IPS-18c (cell line): Measurements from ENCODE around the gene DAAM1.

Experiments
- H3K4me3 ChIP-seq: 2 replicates; pipeline ENCODE4 v1.7.0; 2013; ENCODE audit warnings: low read depth, mild to moderate bottlenecking, low read length, moderate library complexity; ENCODE audit not compliant: insufficient read depth
- H3K9me3 ChIP-seq: one replicate; pipeline ENCODE4 v1.6.1; 2013; ENCODE audit warnings: mild to moderate bottlenecking, low read length, moderate library complexity; ENCODE audit not compliant: control insufficient read depth, insufficient read depth

Gene DAAM1

GRCh38 chr14:59333235-59333634 lies 144.8 kb downstream of the DAAM1 start:
- Histone ChIP-seq H3K4me3 (no peak overlapping the region), H3K9me3 (no peaks in the 10 kb centered on the region)

GRCh38 chr14:59333668-59334067 lies 145.2 kb downstream of the DAAM1 start:
- Histone ChIP-seq H3K9me3 (no peaks in the 10 kb centered on the region), H3K4me3 (no peak overlapping the region)

- no peak overlapping the region for H3K4me3 ChIP-seq
These were observed 145.8 kb downstream of the DAAM1 start for GRCh38 chr14:59334253-59334652.

GRCh38 chr14:59336098-59336497 lies 147.6 kb downstream of the DAAM1 start:
- no peaks in the 10 kb centered on the region for H3K9me3 ChIP-seq
- no peak overlapping the region for H3K4me3 ChIP-seq

More at GRCh38 chr14:59334253-59334652, 145.8 kb downstream of the DAAM1 start:
- H3K9me3 ChIP-seq: no peaks in the 10 kb centered on the region

GRCh38 chr14:59336706-59337105 lies 148.2 kb downstream of the DAAM1 start:
- no peak overlapping the region for H3K4me3 ChIP-seq
- no peaks in the 10 kb centered on the region for H3K9me3 ChIP-seq

GRCh38 chr14:59337141-59337611 lies 148.7 kb downstream of the DAAM1 start:
- Histone ChIP-seq H3K4me3 (no peak overlapping the region), H3K9me3 (no peaks in the 10 kb centered on the region)

GRCh38 chr14:59338761-59339160 lies 150.3 kb downstream of the DAAM1 start:
- no peak overlapping the region for H3K4me3 ChIP-seq
- no peaks in the 10 kb centered on the region for H3K9me3 ChIP-seq

- H3K9me3 ChIP-seq: no peaks in the 10 kb centered on the region
- H3K4me3 ChIP-seq: no peak overlapping the region
These were observed 151.3 kb downstream of the DAAM1 start for GRCh38 chr14:59339524-59340330.

GRCh38 chr14:59341858-59342477 lies 153.5 kb downstream of the DAAM1 start:
- Histone ChIP-seq H3K4me3 (no peak overlapping the region), H3K9me3 (no peaks in the 10 kb centered on the region)

- Histone ChIP-seq H3K4me3 (no peak overlapping the region), H3K9me3 (no peaks in the 10 kb centered on the region)
These were observed 154.3 kb downstream of the DAAM1 start for GRCh38 chr14:59342516-59343484.

- Histone ChIP-seq H3K4me3 (no peak overlapping the region), H3K9me3 (no peaks in the 10 kb centered on the region)
These were observed 155.1 kb downstream of the DAAM1 start for GRCh38 chr14:59343585-59343984.

GRCh38 chr14:59344016-59344415 lies 155.5 kb downstream of the DAAM1 start:
- H3K9me3 ChIP-seq: no peaks in the 10 kb centered on the region
- H3K4me3 ChIP-seq: no peak overlapping the region

- no peak overlapping the region for H3K4me3 ChIP-seq
- H3K9me3 ChIP-seq: no peaks in the 10 kb centered on the region
These were observed 156.4 kb downstream of the DAAM1 start for GRCh38 chr14:59344691-59345455.

GRCh38 chr14:59346329-59346728 lies 157.9 kb downstream of the DAAM1 start:
- H3K4me3 ChIP-seq: no peak overlapping the region
- H3K9me3 ChIP-seq: no peaks in the 10 kb centered on the region

- Histone ChIP-seq H3K9me3 (no peaks in the 10 kb centered on the region), H3K4me3 (no peak overlapping the region)
These were observed 158.5 kb downstream of the DAAM1 start for GRCh38 chr14:59346796-59347510.

GRCh38 chr14:59347511-59347900 lies 159.0 kb downstream of the DAAM1 start:
- Histone ChIP-seq H3K4me3 (no peak overlapping the region), H3K9me3 (no peaks in the 10 kb centered on the region)
